Keratinocyte (primary cell): ENCODE measurements around the gene TBL1Y.

Source experiments
- EZH2 ChIP-seq: IDR thresholded peaks from one replicate; pipeline ENCODE4 v1.6.1; 2012; ENCODE audit warnings: inconsistent platforms, mild to moderate bottlenecking, low read length, moderate library complexity
- TF ChIP-seq, protein P1 (sequence below), 3 experiments: IDR thresholded peaks in 1 of 3; conservative IDR thresholded peaks in 1 of 3; optimal IDR thresholded peaks in 1 of 3; 2 replicates in 2 of 3; 3 replicates in 1 of 3; pipeline versions ENCODE3 to v1.5.1; 2011; ENCODE audit warnings: low read length in 3 of 3, mild to moderate bottlenecking in 3 of 3, moderate library complexity in 2 of 3, control low read depth in 1 of 3, inconsistent platforms in 1 of 3; ENCODE audit not compliant: insufficient read depth in 2 of 3; ENCODE audit errors: extremely low read depth in 1 of 3

DNA sequence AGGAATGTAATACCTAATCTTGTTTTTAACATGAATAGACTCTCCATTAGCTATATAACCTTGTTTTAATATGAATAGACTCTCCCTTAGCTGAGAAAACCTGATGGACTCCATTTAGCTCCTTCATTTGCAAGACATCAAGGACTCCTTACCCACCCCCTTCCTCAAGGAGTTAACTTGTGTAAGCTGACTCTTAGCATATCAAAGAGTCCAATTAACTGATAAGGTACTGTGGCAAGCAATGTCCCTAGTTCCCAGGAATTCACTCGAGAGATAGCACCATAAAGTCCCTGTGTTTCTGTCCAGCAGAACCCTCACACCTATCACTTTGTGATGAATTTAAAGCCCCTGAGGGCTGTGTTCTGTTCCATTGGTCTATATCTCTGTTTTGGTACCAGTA lies 15.3 kb upstream of the TBL1Y start:
- TF ChIP-seq, protein P1, sequence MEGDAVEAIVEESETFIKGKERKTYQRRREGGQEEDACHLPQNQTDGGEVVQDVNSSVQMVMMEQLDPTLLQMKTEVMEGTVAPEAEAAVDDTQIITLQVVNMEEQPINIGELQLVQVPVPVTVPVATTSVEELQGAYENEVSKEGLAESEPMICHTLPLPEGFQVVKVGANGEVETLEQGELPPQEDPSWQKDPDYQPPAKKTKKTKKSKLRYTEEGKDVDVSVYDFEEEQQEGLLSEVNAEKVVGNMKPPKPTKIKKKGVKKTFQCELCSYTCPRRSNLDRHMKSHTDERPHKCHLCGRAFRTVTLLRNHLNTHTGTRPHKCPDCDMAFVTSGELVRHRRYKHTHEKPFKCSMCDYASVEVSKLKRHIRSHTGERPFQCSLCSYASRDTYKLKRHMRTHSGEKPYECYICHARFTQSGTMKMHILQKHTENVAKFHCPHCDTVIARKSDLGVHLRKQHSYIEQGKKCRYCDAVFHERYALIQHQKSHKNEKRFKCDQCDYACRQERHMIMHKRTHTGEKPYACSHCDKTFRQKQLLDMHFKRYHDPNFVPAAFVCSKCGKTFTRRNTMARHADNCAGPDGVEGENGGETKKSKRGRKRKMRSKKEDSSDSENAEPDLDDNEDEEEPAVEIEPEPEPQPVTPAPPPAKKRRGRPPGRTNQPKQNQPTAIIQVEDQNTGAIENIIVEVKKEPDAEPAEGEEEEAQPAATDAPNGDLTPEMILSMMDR (optimal IDR thresholded peaks at IDR 0.05 in 1 of 3, IDR thresholded peaks at IDR 0.05 in 1 of 3, conservative IDR thresholded peaks at IDR 0.05 in 1 of 3; ENCODE audit: extremely low read depth in 1 of 3, insufficient read depth in 2 of 3, low read length in 3 of 3) = no peak
- TF ChIP-seq EZH2 = no peak
